HCT116 (cell line): Measurements from ENCODE around the gene OR6S1. TPM values are rescaled to one million over a fixed set of nuclear protein-coding genes. Genes with fewer than 3 reads are reported as not detected.
A peak's percentile ranks its signal among the peaks of the same experiment; 100 is the strongest.

Experiments
- ATAC-seq: fragments of 200-7000 bp; cut with Tn5 transposase; 2 replicates; pipeline ENCODE4 v1.9.1; 2020; ENCODE audit warnings: mild to moderate bottlenecking, moderate library complexity
- BruUV-seq: library from RNA; stranded (reverse); fragments of 400-500 nt; replicated peaks from 2 replicates; lab custom pipeline; 2021; lab: Mats Ljungman, UMichigan
- CTCF ChIA-PET: fragments of 300-600 bp; sonication (Branson Sonifier 250); formaldehyde crosslinking; loops from one replicate; lab custom pipeline; 2021; ENCODE audit warnings: antibody characterized with exemption; lab: Charles Lee
- POLR2A ChIA-PET: fragments of 300-600, 350-600 bp; sonication (Branson Sonifier 250); formaldehyde crosslinking; loops from one replicate; lab custom pipeline; 2021; ENCODE audit warnings: antibody characterized with exemption; lab: Charles Lee
- RAD21 ChIA-PET, 2 experiments: fragments of 300-600 bp; sonication (Branson Sonifier 250); formaldehyde crosslinking; loops; one replicate each; lab custom pipeline; 2023; ENCODE audit warnings: low total read pairs in 2 of 2; ENCODE audit not compliant: uncharacterized antibody in 2 of 2, unreplicated experiment in 2 of 2, low non-redundant PET in 1 of 2; lab: Charles Lee
- DNase-seq: peaks from one replicate; pipeline ENCODE4 v3.0.0-alpha.2; 2010; ENCODE audit warnings: low read depth, low spot score
- H2AFZ ChIP-seq: fragments of 200-600 bp; shearing (Covaris generic), sonication (generic); 2 replicates; pipeline ENCODE4 v1.6.1; 2017; ENCODE audit warnings: low read depth, mixed run types, mixed read lengths, antibody characterized with exemption, low read length; ENCODE audit not compliant: poor library complexity, severe bottlenecking
- H3K27ac ChIP-seq: 2 replicates; pipeline ENCODE4 v1.5.1; 2012; ENCODE audit warnings: low read depth, low read length
- H3K27me3 ChIP-seq: fragments of 200-600 bp; sonication (generic); 2 replicates; pipeline ENCODE4 v1.6.1; 2016; ENCODE audit warnings: mixed run types, low read length, mixed read lengths; ENCODE audit not compliant: insufficient read depth
- H3K36me3 ChIP-seq, 2 experiments: fragments of 200-500 bp in 1 of 2; fragments of 200-600 bp in 1 of 2; sonication (Bioruptor generic) in 1 of 2; sonication (generic) in 1 of 2; 2 replicates each; pipeline versions ENCODE4 v1.5.1 to v1.6.1; 2014 to 2016; ENCODE audit warnings: low read length in 2 of 2, inconsistent platforms in 1 of 2, mixed read lengths in 1 of 2, mixed run types in 1 of 2; ENCODE audit not compliant: insufficient read depth in 2 of 2, control insufficient read depth in 1 of 2
- H3K4me1 ChIP-seq, 2 experiments: fragments of 200-600 bp in 1 of 2; sonication (generic) in 1 of 2; 2 replicates each; pipeline versions ENCODE4 v1.5.1 to v1.6.1; 2012 to 2017; ENCODE audit warnings: low read length in 2 of 2, inconsistent platforms in 1 of 2, mild to moderate bottlenecking in 1 of 2, mixed read lengths in 1 of 2, mixed run types in 1 of 2, moderate library complexity in 1 of 2; ENCODE audit not compliant: insufficient read depth in 2 of 2, control insufficient read depth in 1 of 2
- H3K4me2 ChIP-seq: fragments of 200-600 bp; sonication (generic); 2 replicates; pipeline ENCODE4 v1.6.1; 2017; ENCODE audit warnings: mixed run types, low read length, mixed read lengths
- H3K4me3 ChIP-seq, 2 experiments: fragments of 200-600 bp in 1 of 2; sonication (generic) in 1 of 2; replicated peaks in 1 of 2; 2 replicates each; pipeline ENCODE4 v1.5.1; 2011 to 2016; ENCODE audit warnings: low read length in 2 of 2, control low read depth in 1 of 2, low read depth in 1 of 2, mild to moderate bottlenecking in 1 of 2, mixed read lengths in 1 of 2, mixed run types in 1 of 2
- H3K79me2 ChIP-seq: fragments of 200-600 bp; sonication (generic); 2 replicates; pipeline ENCODE4 v1.6.1; 2017; ENCODE audit warnings: mild to moderate bottlenecking, mixed run types, low read length, moderate library complexity, mixed read lengths; ENCODE audit not compliant: insufficient read depth
- H3K9ac ChIP-seq: fragments of 200-600 bp; sonication (generic); 2 replicates; pipeline ENCODE4 v1.6.1; 2016; ENCODE audit warnings: low read length, mixed read lengths
- H3K9me2 ChIP-seq: fragments of 200-600 bp; sonication (generic), shearing (Covaris generic); 2 replicates; pipeline ENCODE4 v1.6.1; 2017; ENCODE audit warnings: mixed run types, mild to moderate bottlenecking, moderate library complexity; ENCODE audit not compliant: insufficient read depth
- H3K9me3 ChIP-seq, 2 experiments: fragments of 200-500 bp in 1 of 2; fragments of 200-600 bp in 1 of 2; sonication (Bioruptor generic) in 1 of 2; sonication (generic) in 1 of 2; 2 replicates each; pipeline ENCODE4 v1.6.1; 2014 to 2017; ENCODE audit warnings: low read length in 2 of 2, mixed read lengths in 2 of 2, inconsistent platforms in 1 of 2, low read depth in 1 of 2, mild to moderate bottlenecking in 1 of 2, mixed run types in 1 of 2, moderate library complexity in 1 of 2; ENCODE audit not compliant: control insufficient read depth in 1 of 2, insufficient read depth in 1 of 2
- H4K20me1 ChIP-seq: fragments of 200-600 bp; sonication (generic), shearing (Covaris generic); 2 replicates; pipeline ENCODE4 v1.6.1; 2017; ENCODE audit warnings: mixed run types, mild to moderate bottlenecking, moderate library complexity; ENCODE audit not compliant: insufficient read depth
- CBX3 ChIP-seq: IDR thresholded peaks from 2 replicates; pipeline ENCODE4 v1.6.1; 2012; ENCODE audit warnings: low read depth
- CEBPB ChIP-seq: IDR thresholded peaks from 2 replicates; pipeline ENCODE4 v1.6.1; 2012; ENCODE audit warnings: low read depth
- CTCF ChIP-seq, 3 experiments: fragments of 200-600 bp in 1 of 3; sonication (generic) in 1 of 3; IDR thresholded peaks in 2 of 3; conservative IDR thresholded peaks in 1 of 3; 2 replicates each; pipeline ENCODE4 v1.5.1; 2012 to 2017; ENCODE audit warnings: low read depth in 2 of 3, low read length in 2 of 3, antibody characterized with exemption in 1 of 3, borderline replicate concordance in 1 of 3, control low read depth in 1 of 3, mild to moderate bottlenecking in 1 of 3, mixed read lengths in 1 of 3, mixed run types in 1 of 3, moderate library complexity in 1 of 3; ENCODE audit not compliant: insufficient read depth in 1 of 3
- EGR1 ChIP-seq: IDR thresholded peaks from 2 replicates; pipeline ENCODE4 v1.6.1; 2012; ENCODE audit warnings: low read depth
- ELF1 ChIP-seq: IDR thresholded peaks from 2 replicates; pipeline ENCODE4 v1.6.1; 2012; ENCODE audit warnings: low read depth, borderline replicate concordance
- EZH2 ChIP-seq: fragments of 200-600 bp; sonication (generic); IDR thresholded peaks from 2 replicates; pipeline ENCODE4 v1.6.1; 2017; ENCODE audit warnings: antibody characterized with exemption, mixed run types
- EZH2phosphoT487 ChIP-seq: fragments of 200-600 bp; IDR thresholded peaks from 2 replicates; pipeline ENCODE4 v1.6.1; 2018; ENCODE audit warnings: antibody characterized with exemption, borderline replicate concordance
- JUND ChIP-seq: IDR thresholded peaks from 2 replicates; pipeline ENCODE4 v1.6.1; 2012
- POLR2A ChIP-seq: IDR thresholded peaks from 2 replicates; pipeline ENCODE4 v1.7.0; 2011; ENCODE audit warnings: borderline replicate concordance; ENCODE audit not compliant: insufficient read depth, insufficient read length; ENCODE audit errors: extremely low read depth
- POLR2AphosphoS5 ChIP-seq: IDR thresholded peaks from 2 replicates; pipeline ENCODE4 v1.6.1; 2011; ENCODE audit warnings: mild to moderate bottlenecking, low read depth, low read length, moderate library complexity
- RAD21 ChIP-seq: IDR thresholded peaks from 2 replicates; pipeline ENCODE4 v1.6.1; 2012; ENCODE audit warnings: low read depth, mild to moderate bottlenecking
- SP1 ChIP-seq: IDR thresholded peaks from 2 replicates; pipeline ENCODE4 v1.6.1; 2012; ENCODE audit warnings: low read depth
- SRF ChIP-seq: IDR thresholded peaks from 2 replicates; pipeline ENCODE4 v1.6.1; 2012; ENCODE audit warnings: low read depth
- YY1 ChIP-seq: IDR thresholded peaks from 2 replicates; pipeline ENCODE4 v1.6.1; 2011; ENCODE audit warnings: low read length, low read depth, moderate library complexity, mild to moderate bottlenecking; ENCODE audit not compliant: insufficient replicate concordance; ENCODE audit errors: extremely low read depth
- ZFX ChIP-seq: fragments of 450-650 bp; IDR thresholded peaks from 2 replicates; pipeline ENCODE4 v1.6.1; 2017
- ZNF274 ChIP-seq: fragments of 200-500 bp; sonication (Bioruptor generic); IDR thresholded peaks from 2 replicates; pipeline ENCODE4 v1.6.1; 2014; ENCODE audit warnings: mild to moderate bottlenecking, low read depth, low read length, inconsistent platforms
- intact Hi-C: fragments of 100-400 bp; cut with micrococcal nuclease; formaldehyde crosslinking; loops from 2 replicates; pipeline ENCODE4 v1.10.0; 2022
- total RNA-seq: library from RNA; stranded (reverse); gene quantifications from one replicate; pipeline ENCODE4 v1.2.1, GENCODE V29; 2021; ENCODE audit not compliant: unreplicated experiment
- TF ChIP-seq, protein P1 (sequence below): IDR thresholded peaks from 2 replicates; pipeline ENCODE4 v1.6.1; 2011; ENCODE audit warnings: mild to moderate bottlenecking, low read length, moderate library complexity; ENCODE audit not compliant: insufficient replicate concordance; ENCODE audit errors: extremely low read depth
- TF ChIP-seq, protein P2 (sequence below): IDR thresholded peaks from 2 replicates; pipeline ENCODE4 v1.6.1; 2012
- TF ChIP-seq, protein P3 (sequence below): IDR thresholded peaks from 2 replicates; pipeline ENCODE4 v1.6.1; 2012

OR6S1 gene
- total RNA-seq, 1 experiment from 2014 or later, result not detected

GRCh38 chr14:20632448-20632830 is 9.1 kb downstream of the OR6S1 start:
- no peaks in the 10 kb centered on the region for H3K36me3 ChIP-seq
- H3K4me1 ChIP-seq, result peaks cover 0 to 28% of the 10 kb centered on the region in 2 experiments; a peak in 3 of 4 replicates
- H3K9me2 ChIP-seq, result no peaks in the 10 kb centered on the region
- ChIA-PET CTCF (interaction anchor here (1.3 kb wide), 1 partner anchor 19 kb away, joined by 4 read pairs; no protein-coding TSS in a partner anchor), RAD21 (interaction anchor here (0.7 kb wide), 2 partner anchors 21 kb away, joined by 3 to 4 read pairs; no protein-coding TSS in a partner anchor), POLR2A (interaction anchor here (1.2 kb wide), 1 partner anchor 52 kb away, joined by 3 read pairs; the partner anchor contains the start of gene RNASE4)
- no peaks in the 10 kb centered on the region for H3K9me3 ChIP-seq
- ATAC-seq (peak; percentile 3), DNase-seq (no peak)
- peak overlapping the region; percentile 30; the same call in 1 of the 2 replicates for H3K27ac ChIP-seq
- TF ChIP-seq POLR2AphosphoS5 (no peak), EZH2 (no peak), CBX3 (no peak), SP1 (no peak), ZFX (no peak), YY1 (no peak), ZNF274 (no peak), EGR1 (no peak), CTCF (IDR thresholded peaks at IDR 0.05 in 2 of 3, conservative IDR thresholded peaks at IDR 0.05 in 1 of 3; ENCODE audit: borderline replicate concordance in 1 of 3, insufficient read depth in 1 of 3, low read depth in 2 of 3, low read length in 2 of 3) (no peak), SRF (no peak), JUND (no peak), POLR2A (no peak), ELF1 (no peak), EZH2phosphoT487 (no peak), CEBPB (no peak), RAD21 (no peak)
- TF ChIP-seq, protein P1, sequence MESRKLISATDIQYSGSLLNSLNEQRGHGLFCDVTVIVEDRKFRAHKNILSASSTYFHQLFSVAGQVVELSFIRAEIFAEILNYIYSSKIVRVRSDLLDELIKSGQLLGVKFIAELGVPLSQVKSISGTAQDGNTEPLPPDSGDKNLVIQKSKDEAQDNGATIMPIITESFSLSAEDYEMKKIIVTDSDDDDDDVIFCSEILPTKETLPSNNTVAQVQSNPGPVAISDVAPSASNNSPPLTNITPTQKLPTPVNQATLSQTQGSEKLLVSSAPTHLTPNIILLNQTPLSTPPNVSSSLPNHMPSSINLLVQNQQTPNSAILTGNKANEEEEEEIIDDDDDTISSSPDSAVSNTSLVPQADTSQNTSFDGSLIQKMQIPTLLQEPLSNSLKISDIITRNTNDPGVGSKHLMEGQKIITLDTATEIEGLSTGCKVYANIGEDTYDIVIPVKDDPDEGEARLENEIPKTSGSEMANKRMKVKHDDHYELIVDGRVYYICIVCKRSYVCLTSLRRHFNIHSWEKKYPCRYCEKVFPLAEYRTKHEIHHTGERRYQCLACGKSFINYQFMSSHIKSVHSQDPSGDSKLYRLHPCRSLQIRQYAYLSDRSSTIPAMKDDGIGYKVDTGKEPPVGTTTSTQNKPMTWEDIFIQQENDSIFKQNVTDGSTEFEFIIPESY, result no peak
- TF ChIP-seq, protein P2, sequence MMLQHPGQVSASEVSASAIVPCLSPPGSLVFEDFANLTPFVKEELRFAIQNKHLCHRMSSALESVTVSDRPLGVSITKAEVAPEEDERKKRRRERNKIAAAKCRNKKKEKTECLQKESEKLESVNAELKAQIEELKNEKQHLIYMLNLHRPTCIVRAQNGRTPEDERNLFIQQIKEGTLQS, result no peak
- TF ChIP-seq, protein P3, sequence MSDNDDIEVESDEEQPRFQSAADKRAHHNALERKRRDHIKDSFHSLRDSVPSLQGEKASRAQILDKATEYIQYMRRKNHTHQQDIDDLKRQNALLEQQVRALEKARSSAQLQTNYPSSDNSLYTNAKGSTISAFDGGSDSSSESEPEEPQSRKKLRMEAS, result no peak
- peak overlapping the region; percentile 74 for H3K4me2 ChIP-seq
- intact Hi-C loops, result no loop called here
- no peaks in the 10 kb centered on the region; the same call in 1 of the 2 replicates for H3K27me3 ChIP-seq
- H2AFZ ChIP-seq, result peak overlapping the region; percentile 89
- no peaks in the 10 kb centered on the region for H3K79me2 ChIP-seq
- H4K20me1 ChIP-seq, result no peaks in the 10 kb centered on the region
- H3K9ac ChIP-seq, result 0 out of 2 replicates have a peak overlapping the region, but pooled peaks have one; percentile 17
- no TSS peak for BruUV-seq
- peak overlapping the region; percentile 30 to 42 for H3K4me3 ChIP-seq
